Right ventricle myocardium superior (tissue), 1 donor: ENCODE data around the gene MXD1. TPM values are rescaled to one million over a fixed set of nuclear protein-coding genes. Genes with fewer than 3 reads are reported as not detected.
"Not testable (repeated sequence)": the region's sequence is repeated elsewhere in the genome, so short reads cannot be mapped to it uniquely, and the experiment has no call there.

ENCODE experiments used
- ATAC-seq: fragments of 200-7000 bp; cut with Tn5 transposase; one replicate; pipeline ENCODE4 v1.9.1; 2020; ENCODE audit warnings: mild to moderate bottlenecking; ENCODE audit not compliant: poor library complexity
- DNase-seq: peaks from one replicate; pipeline ENCODE4 v3.0.0-alpha.2; 2020
- intact Hi-C: fragments of 100-400 bp; cut with DNase I; formaldehyde crosslinking; loops from one replicate; pipeline ENCODE4 v1.11.2; 2022
- total RNA-seq: library from RNA; stranded (reverse); fragmentation: NEBNext Ultra II Directional; extraction: Animal tissue kit (Norgen Biotek cat#: 25700); gene quantifications from one replicate; pipeline ENCODE4 v1.2.1, GENCODE V29; 2021
- donor health status: DM: no; HTN: yes; CAD: no; lungs with severe emphysema.

The MXD1 gene
- total RNA-seq, 1 donor from 2014 or later, result 5.1 TPM

GRCh38 chr2:69947325-69947931 lies 32.5 kb downstream of the MXD1 start:
- ATAC-seq (no peak), DNase-seq (no peak)
- intact Hi-C loops, result no loop called here

GRCh38 chr2:69948032-69948962 lies 33.4 kb downstream of the MXD1 start:
- DNase-seq, result no peak
- intact Hi-C loops, result no loop called here
- ATAC-seq, result no peak

GRCh38 chr2:69948963-69949645 lies 34.2 kb downstream of the MXD1 start:
- ATAC-seq (no peak), DNase-seq (no peak)
- intact Hi-C loops, result no loop called here

- intact Hi-C loops, result no loop called here
- ATAC-seq, result no peak
Observed at GRCh38 chr2:69950241-69950640, 35.3 kb downstream of the MXD1 start.

GRCh38 chr2:69950671-69951070 lies 35.8 kb downstream of the MXD1 start:
- intact Hi-C loops, ATAC-seq, DNase-seq: not testable (repeated sequence)

More at GRCh38 chr2:69950241-69950640, 35.3 kb downstream of the MXD1 start:
- DNase-seq, result no peak

GRCh38 chr2:69952336-69953115 lies 37.6 kb downstream of the MXD1 start:
- intact Hi-C loops, result no loop called here
- ATAC-seq (no peak), DNase-seq (no peak)

GRCh38 chr2:69954084-69954483 lies 39.2 kb downstream of the MXD1 start:
- ATAC-seq (no peak), DNase-seq (no peak)
- intact Hi-C loops, result no loop called here

GRCh38 chr2:69955029-69955428 lies 40.1 kb downstream of the MXD1 start:
- DNase-seq (no peak), ATAC-seq (no peak)
- intact Hi-C loops, result no loop called here

GRCh38 chr2:69956475-69956979 lies 41.6 kb downstream of the MXD1 start:
- intact Hi-C loops, result no loop called here
- ATAC-seq (no peak), DNase-seq (no peak)

GRCh38 chr2:69957965-69958364 lies 43.1 kb downstream of the MXD1 start:
- no peak for ATAC-seq
- no peak for DNase-seq
- intact Hi-C loops, result no loop called here

- intact Hi-C loops, result no loop called here
- DNase-seq, result no peak
- ATAC-seq, result no peak
Observed at GRCh38 chr2:69958480-69958879, 43.6 kb downstream of the MXD1 start.

- DNase-seq (no peak), ATAC-seq (no peak)
- intact Hi-C loops, result no loop called here
Observed at GRCh38 chr2:69959425-69959824, 44.5 kb downstream of the MXD1 start.

GRCh38 chr2:69960821-69961220 lies 45.9 kb downstream of the MXD1 start:
- DNase-seq (no peak), ATAC-seq (no peak)
- intact Hi-C loops, result no loop called here

- no peak for DNase-seq
- no peak for ATAC-seq
- intact Hi-C loops, result no loop called here
Observed at GRCh38 chr2:69961496-69961895, 46.6 kb downstream of the MXD1 start, which contains the start of gene ASPRV1. TSS of gene ASPRV1 (minus strand) at chr2:69961631. CDS start at chr2:69961436, 195 bp downstream.

GRCh38 chr2:69962986-69963730 lies 48.2 kb downstream of the MXD1 start:
- no peak for ATAC-seq
- DNase-seq, result no peak

GRCh38 chr2:69964353-69964841 lies 49.5 kb downstream of the MXD1 start:
- no peak for ATAC-seq
- DNase-seq, result no peak
- intact Hi-C loops, result no loop called here

More at GRCh38 chr2:69962986-69963730, 48.2 kb downstream of the MXD1 start:
- intact Hi-C loops, result no loop called here

GRCh38 chr2:69965756-69966445 lies 51.0 kb downstream of the MXD1 start:
- DNase-seq (no peak), ATAC-seq (no peak)
- intact Hi-C loops, result no loop called here
